Heart left ventricle (tissue), 13 donors: Measurements from ENCODE around the gene FRMD8.

Source experiments
- CTCF ChIP-seq, 12 donors: fragments of 200-600 bp; sonication (generic) in 4 of 12; IDR thresholded peaks; one replicate each; pipeline versions ENCODE4 v1.5.0 to v1.8.0; 2018 to 2022; ENCODE audit warnings: antibody characterized with exemption in 12 of 12, mild to moderate bottlenecking in 5 of 12
- POLR2A ChIP-seq, 2 donors: fragments of 450-650 bp; IDR thresholded peaks; one replicate each; pipeline ENCODE4 v1.6.1; 2017; ENCODE audit warnings: antibody characterized with exemption in 2 of 2, mild to moderate bottlenecking in 2 of 2, moderate library complexity in 2 of 2
- donor health status: ischemic (EF 13 %, LVEDD 7.1; RV severe dilation, severe dysfunction).
- donor health status: DM: no; HTN: yes; CAD: no.
- donor health status: DM: no; HTN: no; CAD: no.
- donor health status: ischemic (EF 25% LVEDD 6.9; RV normal size, moderate dysfunction).
- donor health status: ischemic (EF 25% LVEDD 5.7; RV mildly dilated, moderate dysfunction).
- donor health status: ischemic (EF 35%, LVEDD 5.7; RV mildly dilated, moderate dysfunction).
- donor health status: nonischemic (EF 11% LVEDD 7.7; RV severe dilation, severe dysfunction).
- donor health status: DM: yes; HTN: yes; CAD: no.
- donor health status: PGD.
- donor health status: ischemic (EF 29% LVEDD 5.4; RV normal size, mild dysfunction).
- donor health status: nonischemic (EF 23%, LVEDD 6.1; RV moderate dilation, normal function).

- TF ChIP-seq CTCF (IDR thresholded peaks at IDR 0.05) (no peak), POLR2A (IDR thresholded peaks at IDR 0.05) (no peak)
Observed at GRCh38 chr11:65395961-65396530, 9.6 kb downstream of the FRMD8 start.
